ENCODE measurements around the gene NUDT22.

- TF ChIP-seq CTCF (IDR thresholded peaks at IDR 0.05) (peak in 1 of 7 experiments; percentile 35), POLR2A (IDR thresholded peaks at IDR 0.05) (no peak), POLR2AphosphoS5 (IDR thresholded peaks at IDR 0.05) (peak; percentile 20 to 70 (median 44))
These were observed 21.0 kb downstream of the NUDT22 start, which contains the start of gene PPP1R14B for GRCh38 chr11:64246871-64247728.

Data from stomach (tissue), 4 donors.